Mesenchymal stem cell (in vitro differentiated cells and primary cell): ENCODE results near the gene LRFN5.

Experiments used
- DNase-seq: peaks from one replicate; pipeline ENCODE4 v3.0.0-alpha.2; 2013
- H2AFZ ChIP-seq: one replicate; pipeline ENCODE4 v1.6.1; 2013; ENCODE audit warnings: low read depth, mild to moderate bottlenecking, control low read depth, inconsistent platforms, low read length, moderate library complexity
- H2AK5ac ChIP-seq: 2 replicates; pipeline ENCODE4 v1.6.1; 2013; ENCODE audit warnings: low read length, moderate library complexity, mild to moderate bottlenecking, inconsistent platforms; ENCODE audit not compliant: severe bottlenecking
- H2BK120ac ChIP-seq: one replicate; pipeline ENCODE4 v1.6.1; 2013; ENCODE audit warnings: low read depth, mild to moderate bottlenecking, inconsistent platforms, low read length, moderate library complexity
- H2BK12ac ChIP-seq, 2 experiments: one replicate each; pipeline ENCODE4 v1.6.1; 2013; ENCODE audit warnings: inconsistent platforms in 2 of 2, low read length in 2 of 2, mild to moderate bottlenecking in 2 of 2, moderate library complexity in 2 of 2, control low read depth in 1 of 2
- H2BK15ac ChIP-seq: one replicate; pipeline ENCODE4 v1.6.1; 2013; ENCODE audit warnings: mild to moderate bottlenecking, low read depth, inconsistent platforms; ENCODE audit not compliant: poor library complexity, severe bottlenecking
- H2BK5ac ChIP-seq: 2 replicates; pipeline ENCODE4 v1.6.1; 2013; ENCODE audit warnings: low read depth, mild to moderate bottlenecking, low read length, control low read depth, inconsistent platforms; ENCODE audit not compliant: poor library complexity, severe bottlenecking
- H3K14ac ChIP-seq, 2 experiments: one replicate each; pipeline ENCODE4 v1.6.1; 2013; ENCODE audit warnings: inconsistent platforms in 2 of 2, low read length in 2 of 2, control low read depth in 1 of 2, mild to moderate bottlenecking in 1 of 2, moderate library complexity in 1 of 2
- H3K18ac ChIP-seq, 2 experiments: one replicate each; pipeline ENCODE4 v1.6.1; 2013; ENCODE audit warnings: inconsistent platforms in 2 of 2, low read length in 2 of 2, control low read depth in 1 of 2, low read depth in 1 of 2, mild to moderate bottlenecking in 1 of 2
- H3K23ac ChIP-seq, 2 experiments: one replicate each; pipeline ENCODE4 v1.6.1; 2013; ENCODE audit warnings: inconsistent platforms in 2 of 2, low read length in 2 of 2, mild to moderate bottlenecking in 2 of 2, moderate library complexity in 2 of 2, control low read depth in 1 of 2
- H3K27ac ChIP-seq: 2 replicates; pipeline ENCODE4 v1.5.1; 2013; ENCODE audit warnings: mild to moderate bottlenecking, moderate library complexity, low read length, control low read depth, inconsistent platforms; ENCODE audit not compliant: poor library complexity, severe bottlenecking
- H3K27me3 ChIP-seq, 2 experiments: 2 replicates each; pipeline versions ENCODE4 v1.6.1 to v1.7.0; 2013; ENCODE audit warnings: low read length in 2 of 2, mild to moderate bottlenecking in 2 of 2, moderate library complexity in 2 of 2, control low read depth in 1 of 2, inconsistent platforms in 1 of 2; ENCODE audit not compliant: control insufficient read depth in 1 of 2, insufficient read depth in 1 of 2
- H3K36me3 ChIP-seq, 2 experiments: 2 replicates each; pipeline versions ENCODE4 v1.6.1 to v1.7.0; 2013; ENCODE audit warnings: low read length in 2 of 2, control low read depth in 1 of 2, inconsistent platforms in 1 of 2, low read depth in 1 of 2, mild to moderate bottlenecking in 1 of 2; ENCODE audit not compliant: insufficient read depth in 2 of 2, control insufficient read depth in 1 of 2
- H3K4ac ChIP-seq, 2 experiments: one replicate each; pipeline ENCODE4 v1.6.1; 2013; ENCODE audit warnings: inconsistent platforms in 2 of 2, low read length in 2 of 2, mild to moderate bottlenecking in 2 of 2, moderate library complexity in 2 of 2, control low read depth in 1 of 2, low read depth in 1 of 2
- H3K4me1 ChIP-seq: 2 replicates; pipeline ENCODE4 v1.6.1; 2013; ENCODE audit warnings: low read depth, low read length, control low read depth; ENCODE audit not compliant: control insufficient read depth, insufficient read depth
- H3K4me2 ChIP-seq: 2 replicates; pipeline ENCODE4 v1.6.1; 2013; ENCODE audit warnings: low read length, mild to moderate bottlenecking, inconsistent platforms; ENCODE audit not compliant: poor library complexity, severe bottlenecking
- H3K4me3 ChIP-seq, 2 experiments: 2 replicates each; pipeline versions ENCODE4 v1.5.1 to v1.7.0; 2013; ENCODE audit warnings: low read length in 2 of 2, mild to moderate bottlenecking in 2 of 2, control low read depth in 1 of 2, low read depth in 1 of 2; ENCODE audit not compliant: insufficient read depth in 1 of 2
- H3K79me1 ChIP-seq: replicated peaks from 2 replicates; pipeline ENCODE4 v1.6.1; 2013; ENCODE audit warnings: mild to moderate bottlenecking, control low read depth, low read length, inconsistent platforms; ENCODE audit not compliant: poor library complexity, severe bottlenecking
- H3K9ac ChIP-seq: 2 replicates; pipeline ENCODE4 v1.7.0; 2013; ENCODE audit warnings: mild to moderate bottlenecking, low read length, moderate library complexity
- H3K9me3 ChIP-seq: 2 replicates; pipeline ENCODE4 v1.7.0; 2013; ENCODE audit warnings: mild to moderate bottlenecking, low read length; ENCODE audit not compliant: control insufficient read depth
- H4K8ac ChIP-seq: one replicate; pipeline ENCODE4 v1.6.1; 2013; ENCODE audit warnings: inconsistent platforms, mild to moderate bottlenecking, low read length, moderate library complexity
- H4K91ac ChIP-seq: one replicate; pipeline ENCODE4 v1.6.1; 2013; ENCODE audit warnings: mild to moderate bottlenecking, low read length, inconsistent platforms
- WGBS: methylation state at CpG from one replicate; pipeline ENCODE4 v1.1.7; 2013; ENCODE audit warnings: mixed read lengths; 5-methylcytosine and 5-hydroxymethylcytosine counted together

The LRFN5 gene

DNA sequence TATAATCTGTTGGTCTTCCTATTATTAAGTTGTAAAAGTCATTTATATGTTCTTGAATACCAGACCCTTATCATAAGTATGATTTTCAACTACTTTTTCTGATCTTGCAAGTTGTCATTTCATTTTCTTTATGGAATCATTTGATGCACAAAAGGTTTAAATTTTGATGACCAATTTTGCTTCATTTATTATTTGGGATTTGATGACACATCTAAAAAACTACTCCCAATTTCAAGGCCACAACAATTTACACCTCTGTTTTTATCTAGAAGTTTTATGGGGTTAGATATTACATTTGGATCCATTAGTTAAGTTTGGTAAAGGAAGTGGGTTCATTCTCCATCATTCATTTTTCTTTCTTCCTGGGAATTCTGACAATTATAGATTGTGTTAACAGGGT, 259.2 kb downstream of the LRFN5 start:
- Histone ChIP-seq H2BK120ac (no peak overlapping the region), H3K4me2 (no peak overlapping the region), H3K4ac (no peak overlapping the region), H3K4me1 (no peaks in the 10 kb centered on the region), H2AFZ (no peak overlapping the region), H2BK5ac (no peak overlapping the region), H3K36me3 (no peaks in the 10 kb centered on the region), H4K8ac (no peak overlapping the region), H3K79me1 (no peaks in the 10 kb centered on the region), H4K91ac (no peak overlapping the region), H3K27me3 (no peaks in the 10 kb centered on the region), H3K18ac (no peak overlapping the region), H3K9me3 (no peaks in the 10 kb centered on the region), H3K23ac (no peak overlapping the region), H2BK12ac (no peak overlapping the region), H2BK15ac (no peak overlapping the region), H3K27ac (no peak overlapping the region), H2AK5ac (no peak overlapping the region), H3K4me3 (no peak overlapping the region), H3K9ac (no peak overlapping the region), H3K14ac (no peak overlapping the region)
- DNase-seq, result no peak

DNA sequence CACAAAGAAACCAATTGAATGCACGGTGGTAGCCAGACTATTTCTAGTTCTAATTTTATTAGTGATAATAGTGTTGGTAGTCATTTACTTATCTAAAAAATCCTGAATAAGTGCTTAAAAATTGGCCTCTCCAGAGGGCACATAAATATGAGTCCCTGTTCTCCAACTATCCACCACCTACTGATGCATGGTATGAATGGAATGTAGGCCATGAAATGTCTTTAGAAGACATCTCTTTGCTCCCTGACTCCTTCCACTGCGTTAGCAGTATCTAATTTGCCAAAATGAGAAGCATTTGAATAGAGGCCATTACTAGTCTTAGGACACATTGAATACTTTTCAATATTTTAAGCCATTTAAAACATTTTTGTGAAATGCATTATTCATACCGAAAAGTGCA, 261.7 kb downstream of the LRFN5 start:
- Histone ChIP-seq H3K4me3 (no peak overlapping the region), H2BK12ac (no peak overlapping the region), H3K79me1 (no peaks in the 10 kb centered on the region), H3K9me3 (no peaks in the 10 kb centered on the region), H3K27ac (no peak overlapping the region), H3K9ac (no peak overlapping the region), H3K27me3 (no peaks in the 10 kb centered on the region), H2AFZ (no peak overlapping the region), H3K14ac (no peak overlapping the region), H2BK15ac (no peak overlapping the region), H2BK5ac (no peak overlapping the region), H3K18ac (no peak overlapping the region), H4K8ac (no peak overlapping the region), H3K36me3 (no peaks in the 10 kb centered on the region), H2BK120ac (no peak overlapping the region), H3K4me1 (no peaks in the 10 kb centered on the region), H3K23ac (no peak overlapping the region), H3K4ac (no peak overlapping the region), H4K91ac (no peak overlapping the region), H3K4me2 (no peak overlapping the region), H2AK5ac (no peak overlapping the region)
- WGBS, result no CpG with 5 or more reads among the region's 3 CpGs
- no peak for DNase-seq

DNA sequence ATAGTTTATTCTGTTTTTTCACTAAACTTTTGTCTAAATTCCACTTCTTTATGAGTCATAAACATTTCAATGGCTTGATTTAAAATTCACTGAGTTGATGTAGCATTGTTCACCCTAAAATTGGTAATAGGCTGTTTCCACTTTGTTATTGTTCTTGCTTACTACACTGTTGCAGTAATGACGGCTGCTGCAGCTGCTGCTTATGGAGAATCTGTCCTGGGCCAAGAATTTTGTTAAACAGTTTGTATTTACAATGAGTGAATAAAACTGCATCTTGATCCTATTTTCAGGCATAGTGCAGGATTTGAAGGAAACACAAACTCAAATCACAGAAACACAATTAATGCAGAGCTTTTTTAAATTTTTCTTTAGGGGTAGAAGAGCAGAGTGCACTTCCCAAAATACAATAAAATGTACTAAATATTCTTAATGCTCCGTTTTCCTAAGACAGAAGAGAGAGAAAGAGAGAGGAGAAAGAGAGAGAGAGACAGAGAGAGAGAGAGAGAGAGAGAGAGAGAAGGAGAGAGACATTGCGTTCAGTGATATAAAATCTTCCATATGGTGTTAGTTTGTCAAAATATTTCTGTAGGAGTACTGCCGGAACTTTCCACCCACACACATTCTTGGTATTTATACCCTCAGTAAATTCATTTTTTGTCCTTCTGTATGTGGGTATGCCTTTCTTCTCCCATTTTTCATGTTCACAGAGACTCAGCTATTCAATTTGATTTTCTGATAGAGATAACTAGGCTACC, 266.4 kb downstream of the LRFN5 start:
- Histone ChIP-seq H3K9ac (peak overlapping the region; percentile 81), H2BK120ac (no peak overlapping the region), H2BK15ac (no peak overlapping the region), H3K9me3 (no peaks in the 10 kb centered on the region), H3K18ac (no peak overlapping the region), H3K4me2 (no peak overlapping the region), H2AK5ac (no peak overlapping the region), H3K27me3 (no peaks in the 10 kb centered on the region), H3K4me1 (peaks cover 1% of the 10 kb centered on the region), H3K79me1 (no peaks in the 10 kb centered on the region), H3K4me3 (peak overlapping the region in 1 of 2 experiments; percentile 36), H3K36me3 (no peaks in the 10 kb centered on the region), H3K4ac (no peak overlapping the region), H2BK5ac (no peak overlapping the region), H4K91ac (no peak overlapping the region), H2BK12ac (no peak overlapping the region), H3K14ac (no peak overlapping the region), H2AFZ (no peak overlapping the region), H4K8ac (no peak overlapping the region), H3K23ac (no peak overlapping the region), H3K27ac (no peak overlapping the region)
- 88% methylated on average over 1 of the region's 4 CpGs for WGBS
- peak; percentile 5 for DNase-seq

DNA sequence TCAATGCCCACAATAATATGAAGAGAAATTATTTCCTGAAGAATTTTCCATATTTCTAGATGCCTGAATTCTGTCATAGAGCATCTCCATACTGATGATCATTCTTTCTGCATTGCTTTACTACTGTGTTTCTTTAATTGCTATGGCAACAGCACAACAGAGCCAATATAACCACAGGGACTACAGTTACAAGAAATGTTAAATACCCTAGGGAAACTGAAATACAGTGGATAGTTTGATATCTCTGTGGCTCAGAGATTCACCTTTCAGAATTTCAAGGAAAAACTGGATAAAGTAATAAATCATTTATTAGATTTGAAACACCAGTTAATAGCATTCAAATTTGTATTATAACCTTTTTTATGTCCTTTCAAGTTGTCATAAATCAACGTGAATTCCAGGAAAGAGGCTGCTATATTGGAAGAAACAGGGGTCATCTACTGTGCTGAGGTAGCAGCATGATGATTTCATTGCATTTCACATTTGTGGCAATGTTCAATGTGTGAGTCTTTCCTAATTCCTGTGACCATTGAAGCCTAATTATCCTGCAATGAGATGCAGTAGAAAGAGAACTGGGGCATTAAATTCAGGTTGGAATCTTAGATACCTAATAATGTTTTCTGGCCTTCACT, 267.1 kb downstream of the LRFN5 start:
- H3K18ac ChIP-seq, result no peak overlapping the region
- H3K4me1 ChIP-seq, result peaks cover 1% of the 10 kb centered on the region
- H3K27me3 ChIP-seq, result no peaks in the 10 kb centered on the region
- no peak overlapping the region for H2BK12ac ChIP-seq
- H2AK5ac ChIP-seq, result no peak overlapping the region
- no peak overlapping the region for H4K8ac ChIP-seq
- H3K4ac ChIP-seq, result no peak overlapping the region
- no peak overlapping the region for H3K4me2 ChIP-seq
- 70% methylated on average over 1 of the region's 1 CpG for WGBS
- no peak overlapping the region for H2AFZ ChIP-seq
- H3K23ac ChIP-seq, result no peak overlapping the region
- H4K91ac ChIP-seq, result no peak overlapping the region
- H3K36me3 ChIP-seq, result no peaks in the 10 kb centered on the region
- no peaks in the 10 kb centered on the region for H3K79me1 ChIP-seq
- H2BK15ac ChIP-seq, result no peak overlapping the region
- no peaks in the 10 kb centered on the region for H3K9me3 ChIP-seq
- no peak overlapping the region for H2BK120ac ChIP-seq
- no peak overlapping the region for H3K27ac ChIP-seq
- no peak overlapping the region for H3K14ac ChIP-seq
- peak overlapping the region in 1 of 2 experiments; percentile 36 for H3K4me3 ChIP-seq
- H2BK5ac ChIP-seq, result no peak overlapping the region
- peak overlapping the region; percentile 81 for H3K9ac ChIP-seq
- peak; percentile 82 for DNase-seq
